ENCODE results near the gene VPS8.

Gene VPS8

GRCh38 chr3:185021256-185021655, 209.3 kb downstream of the VPS8 start:
- no peak for DNase-seq

DNA sequence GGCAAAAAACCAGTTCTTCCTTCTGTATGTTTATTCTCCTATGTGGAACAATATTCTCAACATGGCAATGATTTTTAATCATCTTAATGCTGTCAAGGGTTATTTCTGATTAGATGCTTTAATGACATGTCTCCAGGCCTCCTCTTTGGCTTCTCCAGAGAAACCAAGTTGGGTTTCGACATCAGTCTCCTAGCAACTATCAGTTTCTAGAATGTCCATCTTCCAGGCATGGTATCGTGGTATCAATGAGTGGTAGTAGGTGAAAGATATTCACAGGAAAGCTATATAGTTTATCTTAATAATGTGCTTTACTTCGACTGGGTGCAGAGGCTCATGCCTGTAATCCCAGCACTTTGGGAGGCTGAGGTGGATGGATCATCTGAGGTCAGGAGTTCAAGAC, 212.4 kb downstream of the VPS8 start:
- DNase-seq: no peak

- DNase-seq: no peak
Observed at GRCh38 chr3:185024966-185025365, 213.0 kb downstream of the VPS8 start.

DNA sequence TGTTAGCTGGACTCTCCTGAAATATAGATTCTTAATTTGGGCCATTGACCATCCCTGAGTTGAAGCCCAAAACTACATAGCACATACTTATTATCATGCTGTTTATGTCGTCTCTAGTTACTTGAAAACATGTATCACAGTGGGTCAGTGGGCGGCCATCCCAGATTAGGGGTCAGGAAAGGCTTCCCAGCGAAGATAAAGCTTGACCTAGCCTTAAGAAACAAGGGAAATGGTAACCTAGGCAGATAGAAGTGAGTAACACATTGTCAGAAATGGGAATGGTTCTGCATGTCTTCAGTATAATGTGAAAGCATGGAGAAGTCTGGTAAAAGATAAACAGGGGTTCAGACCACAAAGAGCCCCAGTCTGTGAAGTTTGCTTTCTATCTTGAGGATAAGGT, 216.2 kb downstream of the VPS8 start:
- no peak for DNase-seq

- no peak for DNase-seq
Observed at GRCh38 chr3:185029086-185029485, 217.1 kb downstream of the VPS8 start.

DNA sequence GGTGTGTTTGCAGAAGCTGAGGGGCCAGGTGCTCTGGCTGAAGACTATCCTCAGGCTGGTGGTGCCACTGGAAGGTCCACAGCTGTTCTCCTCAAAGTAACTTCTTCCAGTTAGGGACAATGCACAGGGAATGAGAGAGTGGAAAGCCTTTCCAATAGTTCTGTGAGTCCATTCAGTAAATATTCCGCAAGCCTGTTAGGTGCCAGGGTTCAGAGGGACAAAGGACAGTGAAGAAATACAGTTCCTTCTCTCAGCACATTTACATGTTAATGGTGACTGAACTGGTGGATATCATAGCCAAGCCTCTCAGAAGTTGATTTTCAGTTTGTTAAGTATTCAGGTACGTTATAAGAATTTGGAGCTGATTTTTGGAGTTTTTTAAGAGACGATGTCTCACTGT, 218.4 kb downstream of the VPS8 start:
- no peak for DNase-seq

- DNase-seq: no peak
Observed at GRCh38 chr3:185030951-185031350, 219.0 kb downstream of the VPS8 start.

- no peak for DNase-seq
Observed at GRCh38 chr3:185037801-185038200, 225.8 kb downstream of the VPS8 start.

- no peak for DNase-seq
Observed at GRCh38 chr3:185040425-185040824, 228.5 kb downstream of the VPS8 start.

GRCh38 chr3:185041540-185041939, 229.6 kb downstream of the VPS8 start:
- DNase-seq: no peak

- no peak for DNase-seq
Observed at GRCh38 chr3:185042312-185043050, 230.5 kb downstream of the VPS8 start.

DNA sequence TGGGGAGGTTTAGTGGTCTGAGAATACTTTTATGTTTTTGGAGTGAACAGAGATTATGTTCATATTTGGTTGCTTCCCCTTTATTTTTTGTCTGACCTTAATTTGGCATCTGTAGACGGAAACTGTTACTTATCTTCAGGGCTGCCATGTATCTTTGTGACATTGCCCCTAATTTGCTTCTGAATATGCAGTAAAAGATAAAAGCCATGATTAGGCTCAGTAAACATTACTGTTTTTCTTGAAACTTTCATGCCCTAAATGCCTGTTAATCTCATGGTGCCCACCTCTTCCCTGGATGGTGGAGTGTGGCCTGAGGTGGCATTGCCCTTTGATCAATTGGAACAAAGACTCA, 234.2 kb downstream of the VPS8 start:
- no peak for DNase-seq

GRCh38 chr3:185046603-185047002, 234.6 kb downstream of the VPS8 start:
- no peak for DNase-seq

DNA sequence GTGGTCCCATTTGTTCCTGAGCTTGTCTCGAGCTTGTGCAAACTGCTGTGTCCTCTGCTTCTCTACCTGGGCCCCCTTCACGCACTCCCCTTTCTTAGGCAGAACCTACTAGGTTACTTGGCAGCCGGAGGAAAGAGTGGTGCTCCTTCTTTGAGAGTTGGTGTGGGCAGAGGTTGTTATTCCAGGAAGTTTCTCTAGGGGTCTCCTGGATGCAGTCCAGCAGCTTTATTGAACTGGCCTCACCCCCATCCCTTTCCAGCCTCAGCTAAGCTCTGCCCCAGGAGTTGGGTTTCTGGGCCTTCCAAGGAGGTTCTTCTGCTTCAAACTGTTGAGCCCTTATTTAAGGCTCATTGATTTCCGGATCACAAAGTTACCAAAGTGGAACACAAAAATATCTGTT, 237.7 kb downstream of the VPS8 start:
- DNase-seq: peak; percentile 40

GRCh38 chr3:185051801-185052200, 239.8 kb downstream of the VPS8 start:
- no peak for DNase-seq

DNA sequence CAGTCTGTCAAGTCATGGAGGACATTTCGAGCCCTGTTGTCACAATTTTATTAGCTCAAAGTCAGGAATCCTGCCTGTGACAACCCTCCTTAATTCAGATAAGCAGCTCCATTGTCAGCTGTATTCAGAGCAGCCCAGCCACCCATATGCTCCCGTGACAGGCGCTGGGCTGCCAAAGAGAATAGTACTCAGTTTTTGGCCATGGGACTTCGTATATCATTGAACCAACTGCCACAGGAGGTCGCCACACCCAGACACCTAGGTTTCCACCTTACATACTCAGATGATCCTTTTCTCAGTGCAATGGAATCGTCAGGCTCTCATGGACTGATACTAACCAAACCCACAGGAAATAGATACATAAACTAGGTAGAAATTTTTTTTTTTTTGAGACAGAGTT, 240.7 kb downstream of the VPS8 start:
- no peak for DNase-seq

DNA sequence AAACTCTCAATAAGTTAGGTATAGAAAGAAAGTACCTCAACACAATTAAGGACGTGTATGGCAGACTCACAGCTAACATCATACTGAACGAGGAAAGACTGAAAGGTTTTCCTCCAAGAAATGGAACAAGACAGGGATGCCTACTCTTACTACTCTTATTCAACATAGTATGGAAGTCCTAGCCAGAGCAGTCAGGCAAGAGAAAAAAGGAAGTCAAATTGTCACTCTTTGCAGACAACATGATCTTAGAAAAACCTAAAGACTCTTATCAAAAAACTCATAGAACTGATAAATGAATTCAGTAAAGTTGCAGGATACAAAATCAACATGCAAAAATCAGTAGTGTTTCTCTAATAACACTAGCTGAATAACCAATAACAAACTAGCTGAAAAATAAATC, 244.9 kb downstream of the VPS8 start:
- DNase-seq: no peak

GRCh38 chr3:185057829-185058228, 245.9 kb downstream of the VPS8 start:
- DNase-seq: no peak

DNA sequence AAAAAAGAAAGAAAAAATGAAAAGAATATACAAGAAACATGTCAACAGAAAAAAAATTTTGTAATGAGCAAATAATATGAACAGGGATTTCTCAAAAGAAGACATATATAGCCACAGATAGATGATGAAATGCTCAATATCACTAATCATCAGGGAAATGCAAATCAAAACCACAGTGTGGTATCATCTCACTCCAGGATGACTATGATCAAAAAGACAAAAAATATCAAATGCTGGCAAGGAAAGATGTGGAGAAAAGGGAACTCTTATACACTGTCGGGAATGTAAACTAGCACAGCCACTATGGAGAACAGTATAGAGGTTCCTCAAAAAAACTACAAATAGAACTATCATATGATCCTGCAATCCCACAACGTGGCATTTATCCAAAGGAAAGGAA, 246.8 kb downstream of the VPS8 start:
- no peak for DNase-seq

GRCh38 chr3:185059766-185060165, 247.8 kb downstream of the VPS8 start:
- DNase-seq: no peak

DNA sequence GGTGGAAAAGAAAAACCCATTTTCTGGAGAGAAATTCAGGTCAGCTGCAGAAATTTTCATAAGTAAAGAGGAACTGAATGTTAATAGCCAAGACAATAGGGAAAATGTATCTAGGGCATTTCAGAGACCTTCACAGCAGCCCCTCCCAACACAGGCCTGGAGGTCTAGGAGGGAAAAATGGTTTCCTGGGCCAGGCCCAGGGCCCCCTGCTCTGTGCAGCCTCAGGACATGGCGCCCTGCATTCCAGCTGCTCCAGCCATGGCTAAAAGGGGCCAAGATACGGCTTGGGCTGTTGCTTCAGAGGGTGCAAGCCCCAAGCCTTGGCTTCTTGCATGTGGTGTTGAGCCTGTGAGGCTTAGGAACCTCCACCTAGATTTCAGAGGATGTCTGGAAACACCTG, 248.7 kb downstream of the VPS8 start:
- no peak for DNase-seq

GRCh38 chr3:185062191-185062590, 250.2 kb downstream of the VPS8 start:
- DNase-seq: no peak

DNA sequence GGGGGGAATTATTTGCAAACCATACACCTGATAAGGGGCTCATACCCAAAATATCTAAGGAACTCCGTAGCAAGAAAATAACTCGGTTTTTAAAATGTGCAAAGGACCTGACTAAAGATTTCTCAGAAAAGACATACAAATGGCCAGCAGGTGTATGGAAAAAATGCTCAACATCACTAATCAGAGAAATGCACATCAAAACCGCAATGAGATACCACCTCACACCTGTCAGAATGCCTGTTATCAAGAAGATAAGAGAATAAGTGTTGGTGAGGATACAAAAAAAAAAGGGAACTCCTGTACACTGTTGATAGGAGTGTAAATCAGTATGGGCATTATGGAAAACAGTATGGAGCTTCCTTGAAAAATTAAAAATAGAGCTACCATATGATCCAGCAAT, 251.5 kb downstream of the VPS8 start:
- no peak for DNase-seq

GRCh38 chr3:185065059-185065458, 253.1 kb downstream of the VPS8 start:
- no peak for DNase-seq

- no peak for DNase-seq
Observed at GRCh38 chr3:185066251-185066650, 254.3 kb downstream of the VPS8 start.

DNA sequence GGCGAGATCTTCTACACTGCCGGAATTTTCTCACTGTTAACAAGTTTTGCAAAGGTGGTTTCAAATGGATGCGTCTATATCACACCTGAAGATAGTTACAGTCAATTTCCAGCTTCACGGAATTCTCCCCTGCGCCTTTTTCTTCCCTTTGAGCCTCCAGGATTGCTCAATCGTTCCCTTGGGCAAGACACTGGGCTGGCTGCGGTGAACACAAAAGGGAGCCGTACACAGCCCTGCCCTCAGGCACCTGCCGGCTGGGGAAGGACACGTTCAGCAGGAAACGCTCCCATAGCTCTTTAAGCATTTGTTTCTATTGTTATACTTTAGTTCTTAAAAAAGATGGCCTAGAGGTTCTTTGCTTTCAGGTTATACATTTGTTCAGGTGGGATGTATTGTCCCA, 255.2 kb downstream of the VPS8 start:
- no peak for DNase-seq

Measured in NCI-H82 (cell line).